ENCODE data around the gene FAM174A. TPM values are rescaled to one million over a fixed set of nuclear protein-coding genes. Genes with fewer than 3 reads are reported as not detected.

The FAM174A gene
- total and polyA plus RNA-seq, 9 of the 15 experiments (the other 6 are each of a cell fraction or from before 2014, with no cell fraction given) = 0.14 to 2.9 (median 1.2) TPM

- ChIA-PET CTCF (ENCODE audit: low intra/inter-chr PET ratio) (no interaction called here), POLR2A (no interaction called here)
- ATAC-seq (no peak), FAIRE-seq (no peak), DNase-seq (ENCODE audit: extremely low read depth in 1 of 4, low spot score in 3 of 4) (no peak)
- H3K9ac ChIP-seq (ENCODE audit: insufficient read depth in 1 of 2, low read depth in 2 of 2, low read length in 2 of 2) = no peak overlapping the region
- H3K27me3 ChIP-seq (ENCODE audit: control insufficient read depth in 2 of 2, insufficient read depth in 2 of 2, low read length in 2 of 2) = no peaks in the 10 kb centered on the region
- H3K36me3 ChIP-seq (ENCODE audit: control insufficient read depth, insufficient read depth, low read length) = no peaks in the 10 kb centered on the region
- intact Hi-C loops (cut with micrococcal nuclease) = no loop called here
- TF ChIP-seq FOXK2 (conservative IDR thresholded peaks at IDR 0.05 in 1 of 2, IDR thresholded peaks at IDR 0.05 in 1 of 2; ENCODE audit: low read depth in 2 of 2) = no peak
- TF ChIP-seq RFX1 (IDR thresholded peaks at IDR 0.05) = no peak
- no peak for TF ChIP-seq OTX1 (CRISPR knock-in tag; IDR thresholded peaks at IDR 0.05)
- TF ChIP-seq KAT2B (IDR thresholded peaks at IDR 0.05; ENCODE audit: low read depth, low read length) = no peak
- TF ChIP-seq ZBTB12 (CRISPR knock-in tag; IDR thresholded peaks at IDR 0.05) = no peak
- no peak for TF ChIP-seq NCOA4 (IDR thresholded peaks at IDR 0.05; ENCODE audit: partially characterized antibody)
- TF ChIP-seq ZBTB9 (CRISPR knock-in tag; IDR thresholded peaks at IDR 0.05) = no peak
- no peak for TF ChIP-seq JUND (IDR thresholded peaks at IDR 0.05; ENCODE audit: borderline replicate concordance, low read depth, low read length)
- no peak for TF ChIP-seq JUND (tag; IDR thresholded peaks at IDR 0.05; ENCODE audit: borderline replicate concordance, low read depth, low read length)
- no peak for TF ChIP-seq ZNF766 (CRISPR knock-in tag; conservative IDR thresholded peaks at IDR 0.05)
- no peak for TF ChIP-seq NCOA6 (IDR thresholded peaks at IDR 0.05)
- TF ChIP-seq ZNF12 (CRISPR knock-in tag; IDR thresholded peaks at IDR 0.05) = no peak
- no peak for TF ChIP-seq GATAD2B (IDR thresholded peaks at IDR 0.05; ENCODE audit: borderline replicate concordance)
- no peak for TF ChIP-seq SFPQ (IDR thresholded peaks at IDR 0.05; ENCODE audit: low read depth, low read length)
- TF ChIP-seq ESRRB (CRISPR knock-in tag; IDR thresholded peaks at IDR 0.05; ENCODE audit: borderline replicate concordance) = no peak
- no peak for TF ChIP-seq ZNF644 (tag; IDR thresholded peaks at IDR 0.05; ENCODE audit: low read depth)
- TF ChIP-seq SIN3B (IDR thresholded peaks at IDR 0.05; ENCODE audit: low read depth) = no peak
- TF ChIP-seq ZFP1 (CRISPR knock-in tag; IDR thresholded peaks at IDR 0.05) = no peak
- no peak for TF ChIP-seq HEY1 (CRISPR knock-in tag; IDR thresholded peaks at IDR 0.05; ENCODE audit: borderline replicate concordance)
- no peak for TF ChIP-seq BRF1 (IDR thresholded peaks at IDR 0.05; ENCODE audit: borderline replicate concordance, extremely low read depth, insufficient read length)
- no peaks in the 10 kb centered on the region for H3K4me1 ChIP-seq (replicated peaks in 1 of 2; ENCODE audit: control insufficient read depth in 2 of 2, insufficient read depth in 2 of 2, low read length in 2 of 2)
- in situ Hi-C loops (cut with MboI) = no loop called here
- H3K79me2 ChIP-seq (ENCODE audit: control insufficient read depth, insufficient read depth, low read length) = no peaks in the 10 kb centered on the region
- H3K9me3 ChIP-seq (replicated peaks; ENCODE audit: control insufficient read depth, insufficient read depth, low read depth, low read length) = no peaks in the 10 kb centered on the region
- BruUV-seq (replicated peaks) = no TSS peak
- no peak overlapping the region for H3K4me2 ChIP-seq (ENCODE audit: insufficient read depth, low read length)
- no peak overlapping the region for H3K27ac ChIP-seq (ENCODE audit: extremely low read depth, low read depth, low read length)
- H3K4me3 ChIP-seq = no peak overlapping the region
- no peaks in the 10 kb centered on the region for H4K20me1 ChIP-seq (replicated peaks; ENCODE audit: control insufficient read depth, insufficient read depth, low read length)
- H3K9me1 ChIP-seq (ENCODE audit: control insufficient read depth, insufficient read depth, low read length) = no peaks in the 10 kb centered on the region
- 0% methylated on average over 1 of the region's 1 CpG for WGBS (ENCODE audit: insufficient coverage, low coverage, missing lambda C conversion rate)
- no peak overlapping the region for H2AFZ ChIP-seq (ENCODE audit: low read depth, low read length)
Measured at GRCh38 chr5:100584069-100584468, 48.9 kb downstream of the FAM174A start.
